Right hindlimb (tissue), 1 donor: ENCODE data around the gene GAK.

Source experiments
- DNase-seq: peaks from one replicate; pipeline ENCODE4 v3.0.0-alpha.2; 2018

Gene GAK

DNA sequence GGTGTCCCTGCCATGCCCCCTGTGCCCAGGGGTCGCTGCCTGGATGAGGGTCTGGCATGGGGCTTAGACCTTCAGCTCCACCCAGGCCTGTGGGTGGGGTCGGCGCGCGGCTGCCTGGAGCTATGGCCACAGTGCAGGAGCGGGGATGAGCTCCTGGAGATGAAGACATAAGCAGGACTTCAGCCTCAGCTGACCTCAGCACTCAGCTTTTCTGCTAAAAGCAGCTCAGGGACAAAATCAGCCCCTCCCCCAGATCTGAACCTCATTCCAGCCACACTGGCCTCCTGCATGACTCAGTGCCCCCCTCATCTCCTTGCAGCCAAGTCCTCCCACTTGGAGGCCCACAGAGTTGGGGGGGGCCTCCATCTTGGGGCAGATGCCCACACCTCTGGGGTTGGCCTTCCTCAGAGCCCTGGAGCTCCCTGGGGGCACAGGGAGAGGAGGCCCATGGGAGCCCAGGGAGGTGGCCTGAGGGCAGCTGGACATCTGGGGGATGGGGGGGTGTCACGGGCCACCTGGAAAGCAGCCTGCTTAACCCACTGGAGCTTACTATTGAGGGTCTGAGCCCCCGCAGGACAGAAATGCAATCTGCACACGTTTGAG lies 86.8 kb downstream of the GAK start:
- DNase-seq, result peak; percentile 18

GRCh38 chr4:844752-845232 lies 87.3 kb downstream of the GAK start:
- peak; percentile 7 for DNase-seq

GRCh38 chr4:839675-840443 lies 92.3 kb downstream of the GAK start:
- no peak for DNase-seq

DNA sequence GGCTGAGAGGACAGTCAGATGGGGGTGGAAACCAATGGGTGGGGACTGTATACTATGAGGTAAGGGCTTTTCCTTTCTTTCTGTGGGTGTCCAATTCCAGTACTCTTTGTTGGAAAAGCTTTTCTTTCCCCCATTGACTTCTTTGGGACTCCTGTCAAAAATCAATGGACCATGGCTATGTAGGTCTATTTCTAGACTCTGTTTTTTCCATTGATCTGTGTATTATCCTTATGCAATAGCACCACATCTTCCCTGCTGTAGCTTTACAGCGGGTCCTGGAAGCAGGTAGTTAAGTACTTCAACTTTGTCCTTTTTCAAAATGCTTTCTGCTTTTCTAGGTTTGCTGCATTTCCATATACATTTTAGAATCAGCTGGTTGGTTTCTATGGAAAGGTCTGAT lies 94.3 kb downstream of the GAK start:
- peak; percentile 1 for DNase-seq

GRCh38 chr4:836750-837301 lies 95.3 kb downstream of the GAK start:
- DNase-seq, result peak; percentile 18

GRCh38 chr4:836003-836511 lies 96.1 kb downstream of the GAK start:
- DNase-seq, result peak; percentile 4

DNA sequence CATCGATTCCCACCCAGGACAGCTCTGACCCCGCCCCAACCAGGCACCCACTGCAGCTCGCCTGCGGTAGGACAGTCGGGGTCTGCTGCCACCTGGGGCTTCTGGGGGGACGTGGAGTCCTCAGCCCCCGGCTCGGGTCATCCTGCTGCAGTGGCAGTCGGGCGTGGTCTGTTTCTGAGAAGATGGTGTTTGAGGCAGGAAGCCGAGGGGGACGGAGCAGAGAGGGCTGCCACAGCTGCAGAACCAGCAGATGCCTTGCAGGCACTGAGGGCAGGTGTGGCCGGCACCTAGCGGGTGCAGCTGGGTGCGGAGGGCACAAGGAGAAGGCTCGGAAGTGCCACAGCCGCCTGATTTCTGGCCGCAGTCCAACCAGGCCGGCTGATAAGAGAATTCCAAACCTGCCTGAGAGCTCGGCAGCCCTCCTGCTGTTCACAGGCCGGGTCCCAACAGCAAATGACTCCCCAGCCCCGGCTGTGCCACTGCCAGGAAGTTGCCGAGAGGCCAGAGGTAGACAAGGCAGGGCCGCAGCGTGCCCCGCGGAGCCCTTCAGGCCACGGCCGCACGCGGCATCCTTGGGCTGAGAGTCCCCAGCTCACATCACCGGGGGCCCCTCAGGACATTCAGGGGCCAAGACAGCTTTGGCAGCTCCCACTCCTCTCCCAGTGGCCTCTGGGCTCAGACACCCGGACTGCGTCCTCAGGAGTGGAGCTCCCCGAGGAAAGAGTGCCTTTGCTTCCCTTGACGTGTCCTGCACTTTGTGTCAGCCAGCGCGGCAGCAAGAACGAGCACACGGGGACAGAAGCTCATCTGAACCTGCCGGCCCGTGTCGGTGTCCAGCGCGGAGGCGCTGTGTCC lies 96.7 kb downstream of the GAK start:
- no peak for DNase-seq

- peak; percentile 8 for DNase-seq
Observed at GRCh38 chr4:834368-835147, 97.6 kb downstream of the GAK start.

DNA sequence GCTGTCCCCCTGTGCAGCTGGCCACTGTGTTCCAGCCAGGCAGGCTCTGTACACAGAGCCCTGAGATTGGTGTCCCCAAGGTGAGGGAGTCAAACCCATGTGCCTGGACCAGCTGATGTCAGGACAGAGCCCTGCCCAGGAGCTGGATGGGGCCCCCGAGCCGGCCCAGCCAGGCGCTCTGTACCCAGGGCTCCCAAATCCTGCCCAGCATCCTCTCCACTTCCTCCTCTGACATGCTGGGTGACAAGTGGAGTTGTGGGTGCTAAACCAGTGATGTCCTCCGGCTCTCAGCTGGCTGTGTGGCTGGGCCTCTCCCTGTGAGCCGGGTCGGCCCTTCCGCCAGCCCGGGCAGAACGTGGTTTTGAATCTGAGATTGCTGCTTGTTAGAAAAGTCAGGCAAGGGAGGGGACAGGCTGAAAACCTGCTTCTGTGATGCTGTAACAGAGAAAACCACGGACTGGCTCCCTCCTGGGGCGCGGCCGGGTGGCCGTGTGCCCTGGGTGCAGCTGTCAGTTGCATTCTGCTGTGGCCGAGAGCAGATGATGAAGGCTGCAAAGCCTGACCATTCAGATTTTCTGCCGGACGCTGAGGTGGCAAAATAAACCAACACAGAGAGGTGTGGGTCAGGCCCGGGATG lies 98.3 kb downstream of the GAK start:
- peak; percentile 20 for DNase-seq

DNA sequence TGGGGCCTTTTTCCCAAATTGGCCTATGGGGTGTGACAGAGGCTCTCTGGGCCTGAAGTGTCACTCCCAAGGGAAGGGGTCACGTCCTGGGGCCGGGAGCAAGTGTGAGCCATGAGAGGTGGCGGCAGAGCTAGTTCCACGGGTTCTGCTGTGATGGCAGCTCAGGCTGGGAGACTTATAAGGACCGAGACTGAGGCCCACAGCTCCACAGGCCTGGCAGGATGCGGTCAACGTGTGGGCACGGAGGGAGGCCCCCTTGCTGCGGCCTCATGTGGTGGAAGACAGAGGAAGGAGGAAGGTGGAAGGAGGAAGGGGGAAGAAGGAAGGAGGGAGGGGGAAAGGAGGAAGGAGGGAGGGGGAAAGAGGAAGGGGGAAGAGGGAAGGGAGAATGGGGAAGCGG lies 99.0 kb downstream of the GAK start:
- DNase-seq, result peak; percentile 14

GRCh38 chr4:832536-832935 lies 99.6 kb downstream of the GAK start:
- no peak for DNase-seq

DNA sequence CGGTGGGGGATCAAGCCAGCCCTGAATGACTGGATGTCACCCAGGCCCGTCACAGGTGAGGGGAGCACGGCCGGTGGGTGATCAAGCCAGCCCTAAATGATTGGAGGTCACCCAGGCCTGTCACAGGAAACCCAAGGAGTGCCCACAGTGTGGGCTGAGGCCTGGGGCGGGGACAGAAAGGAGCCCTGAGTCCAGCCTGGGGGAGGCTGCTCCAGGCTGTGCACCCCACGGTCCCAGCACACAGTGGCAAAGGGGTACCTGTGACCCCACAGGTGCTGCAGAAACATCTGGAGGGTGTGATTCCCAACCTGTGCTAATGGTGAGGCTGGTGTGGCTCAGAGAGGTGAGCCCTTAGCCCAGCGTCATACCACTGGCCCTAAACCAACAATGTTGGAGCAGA lies 100.0 kb downstream of the GAK start:
- DNase-seq, result no peak

- DNase-seq, result no peak
Observed at GRCh38 chr4:831483-831805, 100.7 kb downstream of the GAK start.

DNA sequence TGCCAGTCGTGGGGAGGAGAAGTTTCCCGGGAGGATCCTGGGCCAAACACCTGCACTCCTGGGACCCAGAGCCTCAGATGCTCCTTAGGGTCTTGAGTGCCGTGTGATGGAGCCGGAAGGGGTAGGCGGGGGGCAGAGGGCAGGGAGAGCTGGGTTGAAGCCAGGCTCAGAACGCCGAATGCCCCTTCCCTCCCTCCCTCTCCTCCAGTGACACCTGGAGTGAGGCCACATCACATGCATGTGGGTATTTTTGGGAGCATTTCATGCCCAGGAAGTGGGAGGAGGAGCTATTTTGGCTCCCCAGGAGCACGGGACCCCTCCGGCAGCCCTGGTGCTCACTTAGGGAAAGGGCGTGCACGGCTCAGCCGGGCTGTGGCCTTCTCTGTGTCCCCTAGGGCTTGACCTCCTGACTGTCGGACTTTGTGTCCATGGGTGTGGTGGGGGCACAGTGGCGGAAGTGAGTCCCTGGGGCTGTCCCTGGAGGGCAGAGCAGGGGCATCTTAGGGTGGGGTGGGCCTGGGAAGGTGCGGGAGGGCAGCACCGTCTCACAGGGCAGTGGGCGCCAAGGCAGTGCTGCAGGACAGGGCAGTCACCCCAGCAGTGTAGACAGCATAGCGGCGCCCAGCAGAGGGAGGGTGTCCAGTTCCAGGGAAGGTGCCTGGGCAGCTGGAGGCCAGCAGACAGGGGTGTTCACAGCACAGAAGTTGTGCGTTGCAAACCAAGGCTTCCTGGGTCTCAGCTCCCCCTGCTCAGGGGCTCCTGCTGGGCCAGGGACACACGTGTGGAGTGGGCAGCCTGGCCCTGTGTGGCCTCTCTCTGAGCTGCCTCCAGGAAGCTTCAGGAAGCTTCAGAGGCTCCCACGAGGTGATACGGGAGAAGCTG lies 101.3 kb downstream of the GAK start:
- peak; percentile 7 for DNase-seq

DNA sequence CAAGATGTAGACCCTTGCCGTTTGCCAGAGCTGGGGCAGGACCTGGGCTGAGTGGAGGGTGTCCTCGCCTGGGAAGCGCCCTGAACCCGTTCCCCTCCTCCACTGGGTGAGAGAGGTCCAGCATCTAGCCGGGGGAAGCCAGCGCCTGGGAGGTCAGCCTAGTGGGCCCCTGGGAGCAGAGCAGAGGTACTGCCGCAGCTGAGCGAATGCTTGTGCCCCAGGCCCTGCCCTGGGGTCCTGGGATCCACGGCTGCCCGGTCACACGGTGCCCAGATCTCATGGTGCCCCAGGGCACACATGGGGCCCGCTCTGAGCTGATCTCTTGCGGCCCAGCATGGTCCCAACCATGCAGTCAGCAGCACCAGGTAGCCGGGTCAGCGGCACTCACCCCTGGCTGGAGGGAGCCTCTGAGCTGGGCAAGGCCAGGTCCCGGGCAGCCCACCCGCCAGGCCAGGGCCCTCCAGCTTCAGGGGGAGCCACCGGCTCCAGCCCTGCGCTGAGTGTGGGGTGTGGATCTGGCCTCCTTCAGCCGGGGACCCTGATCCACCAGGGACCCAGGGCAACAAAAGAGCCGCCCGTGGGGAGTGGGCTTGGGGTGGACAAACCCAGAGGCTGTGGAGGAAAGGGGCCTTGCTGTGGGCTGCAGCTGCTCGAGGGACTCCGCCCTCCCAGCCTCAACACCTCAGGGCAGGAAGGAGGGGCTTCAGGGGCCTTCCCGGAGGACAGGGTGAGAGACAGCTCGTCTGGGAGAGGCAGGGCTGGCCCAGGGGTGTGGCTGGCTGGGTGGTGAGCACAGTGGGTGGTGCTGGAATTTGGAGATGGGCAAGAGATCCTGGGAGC lies 102.1 kb downstream of the GAK start:
- peak; percentile 15 for DNase-seq

DNA sequence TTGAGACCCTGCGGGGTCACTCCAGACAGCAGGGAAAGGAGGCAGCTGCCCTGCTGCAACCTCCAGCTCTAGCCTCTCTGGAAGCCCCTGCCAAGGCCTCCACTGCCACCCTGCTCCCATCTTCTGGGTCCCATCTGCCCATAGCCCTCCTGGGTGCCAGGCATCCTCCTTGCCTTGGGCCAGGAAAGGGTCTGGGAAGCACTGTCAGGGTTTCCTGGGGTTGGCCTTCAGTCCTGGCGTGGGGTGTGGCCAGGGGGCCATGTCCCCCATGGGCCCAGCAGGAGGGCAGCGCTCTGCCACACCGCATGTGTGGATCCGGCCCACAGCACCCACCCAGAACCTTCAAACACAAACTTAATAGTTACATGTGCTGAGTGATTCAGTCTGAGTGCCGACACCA lies 102.8 kb downstream of the GAK start:
- DNase-seq, result no peak

GRCh38 chr4:828641-829271 lies 103.4 kb downstream of the GAK start:
- DNase-seq, result no peak

GRCh38 chr4:827209-828081 lies 104.7 kb downstream of the GAK start:
- no peak for DNase-seq
